Lung microvascular endothelial cell (primary cell): Measurements from ENCODE around the gene TLE1. TPM values are rescaled to one million over a fixed set of nuclear protein-coding genes. Genes with fewer than 3 reads are reported as not detected.
"Not testable (repeated sequence)": the region's sequence is repeated elsewhere in the genome, so short reads cannot be mapped to it uniquely, and the experiment has no call there.

Experiments
- DNase-seq, 2 donors: peaks; one replicate each; pipeline versions ENCODE4 v3.0.0 to v3.0.0-alpha.2; 2010; ENCODE audit warnings: low read depth in 2 of 2
- total RNA-seq: library from RNA; depleted of rRNA; stranded (reverse); fragments of >200 nt; gene quantifications from 2 replicates; pipeline ENCODE4 v1.2.1, GENCODE V29; 2014

TLE1 gene
- 50.8 and 96.4 TPM in 2 replicates for total RNA-seq

DNA sequence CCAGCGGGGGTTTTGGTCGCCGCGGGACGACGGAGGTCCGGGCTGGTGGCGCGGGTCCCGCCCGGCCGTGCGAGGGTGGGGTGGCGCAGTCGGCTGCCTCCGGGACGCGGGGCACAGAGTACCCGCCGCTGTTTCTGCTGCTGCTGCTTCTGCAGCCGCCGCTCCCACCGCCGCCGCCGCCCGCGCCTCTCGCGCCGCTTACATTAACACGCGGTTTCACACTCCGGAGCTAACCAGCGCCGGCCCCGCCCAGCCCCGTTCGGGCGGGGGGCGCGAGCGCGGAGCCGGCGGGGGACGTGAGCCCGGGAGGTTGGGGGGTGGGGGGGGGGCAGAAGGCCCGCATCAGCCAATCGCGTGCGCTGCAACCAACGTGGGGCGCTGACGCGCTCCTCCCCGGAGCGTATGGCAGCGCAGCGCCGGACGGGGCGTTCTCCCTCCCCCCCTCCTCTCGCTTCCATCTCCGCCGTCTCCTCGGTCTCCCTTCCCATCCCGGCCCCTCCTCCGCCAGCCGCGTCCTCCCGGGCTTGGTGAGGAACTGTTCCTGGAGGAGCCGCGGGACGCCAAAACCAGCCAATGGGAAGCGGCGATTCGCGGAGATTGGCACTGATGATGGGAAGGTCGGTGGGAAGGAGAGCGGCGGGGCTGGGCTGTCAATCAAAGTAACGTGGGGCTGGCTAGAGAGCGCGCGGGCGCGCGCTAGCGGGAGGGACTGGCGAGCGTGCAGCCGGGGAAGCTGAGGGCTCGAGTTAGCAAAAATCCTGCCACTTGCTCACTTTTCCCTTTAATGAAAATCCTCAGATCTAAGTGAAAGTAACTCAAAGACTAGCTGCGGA is at the start of gene TLE1:
Gene TLE1, minus strand, starts transcription at position 205 of the 833 bp plus-strand sequence. CDS start 1,307 bp downstream, outside the sequence.
- peak; percentile 100 for DNase-seq

DNA sequence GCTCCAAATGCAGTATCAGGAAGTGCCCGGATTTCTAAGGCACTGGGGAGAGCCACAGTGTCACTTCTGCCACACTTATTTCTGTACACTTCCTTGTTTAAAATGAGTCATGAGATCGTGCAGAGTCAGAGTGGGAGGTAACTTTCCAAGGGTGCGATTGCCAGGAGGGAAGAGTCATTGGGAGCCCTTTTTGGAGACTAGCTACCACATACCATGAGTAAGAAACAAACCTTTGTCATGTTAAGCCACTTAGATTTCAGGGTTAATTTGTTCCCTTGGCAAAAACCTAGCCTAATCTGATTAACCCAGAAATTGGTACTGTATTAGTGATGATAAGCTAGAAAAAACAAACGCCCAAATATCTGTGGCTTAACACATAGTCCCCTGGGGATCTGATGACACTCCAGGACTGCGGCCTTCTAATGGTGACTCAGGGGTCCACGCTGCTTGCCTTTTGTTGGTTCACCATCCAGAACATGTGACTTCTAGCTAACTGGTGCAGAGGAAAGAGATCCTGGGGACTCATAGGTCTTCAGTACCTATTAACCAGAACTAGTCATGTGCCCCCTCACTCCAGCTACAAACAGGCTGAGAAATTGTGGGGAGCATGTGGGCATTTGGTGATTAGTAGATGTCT is 48.6 kb upstream of the TLE1 start:
- peak in 1 of 2 donors; percentile 31 for DNase-seq

DNA sequence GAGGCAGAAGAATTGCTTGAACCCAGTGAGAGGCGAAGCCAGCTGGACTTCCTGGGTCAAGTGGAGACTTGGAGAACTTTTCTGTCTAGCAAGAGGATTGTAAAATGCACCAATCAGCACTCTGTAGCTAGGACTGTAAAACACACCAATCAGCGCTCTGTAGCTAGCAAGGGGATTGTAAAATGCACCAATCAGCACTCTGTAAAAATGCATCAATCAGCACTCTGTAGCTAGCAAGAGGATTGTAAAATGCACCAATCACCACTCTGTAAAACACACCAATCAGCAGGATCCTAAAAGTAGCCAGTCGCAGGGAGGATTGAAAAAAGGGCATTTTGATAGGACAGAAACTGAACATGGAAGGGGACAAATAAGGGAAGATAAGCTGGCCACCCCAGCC is 41.2 kb upstream of the TLE1 start:
- DNase-seq = not testable (repeated sequence)

DNA sequence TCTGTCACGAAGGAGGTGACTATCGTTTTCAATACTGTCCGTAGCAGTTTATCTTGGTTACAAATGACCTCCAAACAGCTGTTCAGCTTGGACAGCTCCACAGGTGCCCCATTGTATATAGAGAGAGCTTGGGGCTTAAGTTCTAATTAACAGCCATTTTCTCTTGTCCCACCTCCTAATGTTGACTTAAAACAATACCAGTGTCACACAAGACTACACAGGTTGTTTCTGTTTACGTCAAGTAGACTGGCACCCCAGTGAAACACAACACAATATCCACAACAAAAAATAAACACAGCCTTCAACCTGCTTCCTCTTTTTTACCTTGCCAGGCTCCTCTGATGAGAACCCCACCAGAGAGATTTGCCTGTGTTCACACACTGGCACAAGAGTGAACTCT is 39.8 kb upstream of the TLE1 start:
- DNase-seq = peak in 1 of 2 donors; percentile 31

DNA sequence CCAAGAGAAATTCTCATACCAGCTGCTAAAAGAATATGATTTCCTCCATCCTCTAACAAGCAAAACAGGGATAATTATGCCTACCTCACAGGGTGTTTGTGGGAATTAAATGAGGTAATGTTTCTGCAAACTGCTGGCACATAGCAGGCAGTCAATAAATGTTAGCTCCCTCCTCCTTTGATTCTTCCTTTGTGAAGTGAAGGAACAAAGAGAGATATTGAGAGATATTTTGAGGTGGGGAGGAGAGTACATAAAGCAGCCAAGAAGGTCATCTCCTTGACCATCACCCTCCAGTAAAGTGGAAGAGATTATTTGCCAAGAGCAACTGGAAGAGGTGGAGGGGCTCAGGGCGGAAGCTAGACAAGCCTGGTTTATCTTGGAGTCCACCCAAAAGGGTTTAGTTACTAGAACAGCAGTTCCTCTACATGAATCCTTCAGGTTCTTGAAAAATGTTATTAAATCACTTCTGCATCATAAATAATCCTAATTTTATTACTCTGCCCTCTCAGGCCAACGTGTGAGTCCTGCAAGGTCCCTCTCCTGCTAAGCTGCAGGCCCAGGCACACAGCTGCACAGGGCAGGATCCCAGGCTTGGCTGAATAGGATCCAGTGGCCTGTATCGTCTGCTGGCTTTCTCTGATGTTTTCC is 35.0 kb upstream of the TLE1 start:
- DNase-seq = peak in 1 of 2 donors; percentile 14

DNA sequence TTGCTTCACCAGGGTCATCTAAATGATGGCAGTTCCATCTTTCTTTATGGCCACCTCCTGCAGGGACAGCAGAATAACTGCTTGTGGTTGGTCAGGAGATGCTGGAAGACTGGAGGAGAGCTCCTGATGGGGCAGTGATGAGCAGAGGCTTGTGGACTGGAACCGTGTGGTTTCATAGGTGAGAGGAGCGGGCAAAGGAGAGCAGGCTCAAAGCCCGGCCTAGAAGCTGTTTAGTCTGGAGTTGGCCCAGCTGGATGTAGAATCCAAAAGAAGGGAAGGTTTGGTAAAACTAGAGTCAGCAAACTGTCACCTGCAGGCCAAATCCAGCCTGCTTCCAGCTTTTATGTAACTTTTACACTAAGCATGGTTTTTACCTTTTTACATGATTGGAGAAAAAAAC is 32.9 kb upstream of the TLE1 start:
- DNase-seq = no peak

DNA sequence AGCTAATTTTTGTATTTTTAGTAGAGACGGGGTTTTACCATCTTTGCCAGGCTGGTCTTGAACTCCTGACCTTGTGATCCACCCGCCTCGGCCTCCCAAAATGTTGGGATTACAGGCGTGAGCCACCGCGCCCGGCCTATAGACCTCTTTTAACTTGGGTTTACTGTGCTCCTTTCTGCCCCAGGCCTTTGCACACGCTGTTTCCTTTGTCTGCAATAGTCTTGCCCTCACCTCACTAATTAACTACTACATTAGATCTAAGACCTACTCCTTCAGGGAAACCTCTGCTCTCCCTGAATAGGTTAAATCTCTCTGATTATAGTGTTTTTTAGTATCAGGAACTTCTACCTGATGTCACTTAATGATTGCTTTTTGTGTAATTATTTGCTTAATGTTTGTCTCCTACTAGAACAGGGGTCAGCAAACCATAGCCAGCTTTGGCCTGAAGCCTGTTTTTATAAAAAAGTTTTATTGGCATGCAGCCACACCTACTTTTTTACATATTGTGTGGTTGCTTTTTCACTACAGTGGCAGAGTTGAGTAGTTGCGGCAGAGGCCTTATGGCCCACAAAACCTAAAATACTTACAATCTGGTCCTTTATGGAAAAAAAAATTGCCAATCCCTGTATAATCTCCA is 31.2 kb upstream of the TLE1 start:
- DNase-seq = peak in 1 of 2 donors; percentile 73

DNA sequence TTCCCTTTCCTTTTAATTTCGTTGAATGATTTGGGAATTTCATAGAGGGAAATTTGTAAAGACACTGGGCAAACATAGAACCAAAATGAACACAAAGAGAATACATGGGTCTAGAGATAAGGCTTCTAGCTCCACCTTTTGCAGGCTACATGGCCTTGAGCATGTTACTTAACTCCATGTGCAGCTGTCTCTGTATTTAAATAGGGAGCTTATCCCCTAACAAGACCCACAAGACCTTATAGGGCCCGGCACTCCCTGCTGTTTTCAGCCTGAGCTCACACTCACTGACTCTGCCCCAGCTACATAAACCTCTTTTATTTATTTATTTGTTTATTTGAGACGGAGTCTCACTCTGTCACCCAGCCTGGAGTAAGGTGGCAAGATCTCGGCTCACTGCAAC is 30.6 kb upstream of the TLE1 start:
- no peak for DNase-seq

DNA sequence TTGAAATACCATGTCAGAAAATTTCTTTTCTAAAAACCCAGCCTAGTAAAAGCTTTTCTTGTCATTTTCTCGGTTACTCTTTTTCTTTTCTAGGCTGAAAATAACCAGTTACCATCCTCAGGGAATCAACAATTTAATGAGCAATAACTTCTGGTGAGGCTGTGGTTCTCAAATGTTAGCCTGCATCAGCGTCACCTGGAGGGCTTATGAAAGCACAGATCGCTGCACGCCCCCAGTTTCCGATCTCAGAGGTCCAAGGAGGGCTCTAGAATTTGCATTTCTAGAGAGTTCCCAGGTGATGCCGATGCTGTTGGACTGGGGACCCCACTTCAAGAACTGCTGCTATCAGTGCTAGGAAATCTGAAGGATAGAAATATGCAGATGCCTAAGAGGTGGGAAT is 28.9 kb upstream of the TLE1 start:
- no peak for DNase-seq

DNA sequence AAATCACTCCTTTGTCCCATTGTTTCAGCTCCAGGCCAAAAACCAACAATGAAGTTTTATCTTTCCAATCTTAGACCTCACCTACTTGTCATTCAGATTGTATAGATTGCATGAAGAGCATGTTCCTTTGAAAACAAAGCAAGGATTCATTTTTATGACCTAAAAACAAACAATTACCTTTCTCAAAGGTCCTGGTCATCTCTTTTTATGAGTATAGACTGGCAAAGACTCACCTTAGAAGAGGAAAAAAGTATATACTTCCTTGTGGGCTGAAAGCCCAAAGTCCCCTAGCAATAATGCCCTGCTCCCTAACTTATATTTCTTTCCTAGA is 28.4 kb upstream of the TLE1 start:
- no peak for DNase-seq

DNA sequence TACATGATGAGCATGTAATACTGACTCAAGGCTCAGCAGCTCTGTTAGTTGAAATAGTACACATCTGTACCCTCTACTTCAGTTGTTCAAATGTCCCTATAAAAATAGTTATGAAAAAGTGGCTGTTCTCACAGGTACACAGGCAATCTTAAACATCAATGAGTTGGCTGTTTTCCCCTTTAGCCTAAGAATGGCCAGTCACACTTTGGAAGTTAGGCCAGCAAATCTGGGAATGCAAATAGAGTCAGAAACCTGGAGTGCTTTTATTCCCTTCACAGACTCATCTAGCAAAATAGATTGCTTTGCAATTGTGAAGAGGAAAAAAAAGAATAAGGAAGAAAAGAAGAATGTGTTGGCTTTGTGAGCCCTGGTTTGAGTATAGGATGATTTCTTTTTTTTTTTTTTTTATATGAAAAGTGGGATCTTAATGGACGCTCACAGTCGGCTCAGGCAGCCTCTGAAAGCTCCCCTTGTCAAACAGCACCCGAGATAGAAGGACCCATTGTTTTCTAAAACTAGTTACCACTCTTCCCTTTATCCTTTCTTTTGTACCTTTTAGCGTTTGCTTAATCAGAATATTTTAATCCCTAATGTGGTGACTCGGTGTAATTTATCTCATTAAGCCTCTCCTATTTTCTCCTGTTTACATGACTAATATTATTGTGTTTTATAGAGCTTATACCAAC is 27.9 kb upstream of the TLE1 start:
- no peak for DNase-seq

DNA sequence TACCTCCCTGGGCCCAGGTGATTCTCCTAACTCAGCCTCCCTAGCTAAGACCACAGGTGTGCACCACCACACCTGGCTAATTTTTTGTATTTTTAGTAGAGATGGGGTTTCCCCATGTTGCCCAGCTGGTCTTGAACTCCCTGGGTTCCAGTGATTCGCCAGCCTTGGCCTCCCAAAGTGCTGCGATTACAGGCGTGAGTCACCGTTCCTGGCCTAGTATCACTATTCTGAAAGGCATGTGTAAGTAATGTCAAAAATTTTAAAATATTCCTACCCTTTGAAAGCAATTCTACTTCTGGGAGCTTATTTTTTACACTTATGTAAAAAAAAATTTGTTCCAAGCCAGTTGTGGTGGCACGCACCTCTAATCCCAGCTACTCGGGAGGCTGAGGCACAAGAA is 27.1 kb upstream of the TLE1 start:
- DNase-seq = no peak

DNA sequence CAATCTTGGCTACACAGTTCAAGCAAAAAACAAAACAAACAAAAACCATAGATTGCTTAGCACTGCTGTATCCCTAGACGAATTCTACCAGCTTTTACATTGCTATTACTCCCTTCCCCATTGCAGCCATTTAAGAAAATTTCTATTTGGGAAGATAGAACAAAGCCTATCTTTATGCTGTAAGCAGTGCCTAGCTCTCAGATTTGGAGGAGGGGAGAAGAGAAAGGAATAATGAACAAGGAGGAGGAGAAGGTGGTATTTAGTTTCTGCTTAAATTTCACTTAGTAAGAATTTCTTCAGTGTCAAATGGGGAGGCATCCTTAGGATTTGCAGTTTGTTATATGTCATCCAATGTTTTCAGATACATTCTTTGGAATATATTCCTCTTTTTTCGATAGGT is 16.2 kb upstream of the TLE1 start:
- DNase-seq = no peak

DNA sequence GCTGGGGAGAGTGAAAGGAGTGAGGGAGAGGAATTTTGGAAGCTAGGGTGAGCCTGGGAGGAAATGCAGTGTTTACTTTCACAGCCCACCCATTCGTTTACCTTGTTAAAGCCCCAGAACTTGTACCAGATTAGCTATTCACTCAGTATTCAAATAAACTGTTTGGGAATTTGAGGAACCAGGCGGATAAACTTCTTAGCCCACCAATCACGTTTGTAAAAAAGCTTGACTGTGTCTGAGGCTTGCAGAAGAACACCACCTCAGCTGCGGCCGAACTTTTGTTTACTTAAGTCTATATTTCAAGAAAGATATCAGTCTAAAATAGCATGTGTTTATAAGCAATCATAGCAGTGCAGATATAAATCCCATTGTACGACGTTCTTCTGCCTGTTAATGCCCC is 5.2 kb upstream of the TLE1 start:
- no peak for DNase-seq

DNA sequence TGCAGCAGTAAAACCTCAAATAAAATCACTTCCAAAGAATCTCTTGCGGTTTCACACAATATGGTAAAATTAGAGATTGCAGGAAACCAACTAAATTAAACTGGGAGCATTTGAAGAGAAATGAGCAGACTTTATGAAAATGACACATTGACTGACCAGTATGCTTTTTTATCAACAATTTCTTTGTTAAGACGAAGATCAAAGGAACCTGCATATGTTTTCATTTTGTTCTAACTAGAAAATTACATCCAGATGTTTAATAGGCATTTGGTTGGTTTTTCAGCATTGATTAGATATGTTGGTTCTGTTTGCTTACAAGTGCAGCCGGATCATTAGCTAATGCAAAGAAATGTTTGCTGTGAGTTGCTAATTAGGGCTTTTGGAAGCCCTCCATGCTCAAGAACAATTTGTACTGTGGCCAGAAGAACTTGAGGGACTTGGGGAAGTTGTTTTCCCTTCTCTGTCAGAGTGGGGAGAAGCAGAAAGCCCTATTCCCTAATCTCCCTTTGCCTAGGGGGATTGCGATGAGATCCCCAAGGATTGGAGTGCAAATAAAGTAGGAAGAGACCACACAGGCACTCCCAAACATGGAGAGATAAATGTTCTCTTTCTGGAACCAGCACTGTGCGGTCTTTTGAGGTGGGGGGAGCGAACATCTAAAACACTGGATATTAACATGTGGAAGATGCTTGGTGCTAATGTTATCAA is 4.5 kb upstream of the TLE1 start:
- DNase-seq = no peak

DNA sequence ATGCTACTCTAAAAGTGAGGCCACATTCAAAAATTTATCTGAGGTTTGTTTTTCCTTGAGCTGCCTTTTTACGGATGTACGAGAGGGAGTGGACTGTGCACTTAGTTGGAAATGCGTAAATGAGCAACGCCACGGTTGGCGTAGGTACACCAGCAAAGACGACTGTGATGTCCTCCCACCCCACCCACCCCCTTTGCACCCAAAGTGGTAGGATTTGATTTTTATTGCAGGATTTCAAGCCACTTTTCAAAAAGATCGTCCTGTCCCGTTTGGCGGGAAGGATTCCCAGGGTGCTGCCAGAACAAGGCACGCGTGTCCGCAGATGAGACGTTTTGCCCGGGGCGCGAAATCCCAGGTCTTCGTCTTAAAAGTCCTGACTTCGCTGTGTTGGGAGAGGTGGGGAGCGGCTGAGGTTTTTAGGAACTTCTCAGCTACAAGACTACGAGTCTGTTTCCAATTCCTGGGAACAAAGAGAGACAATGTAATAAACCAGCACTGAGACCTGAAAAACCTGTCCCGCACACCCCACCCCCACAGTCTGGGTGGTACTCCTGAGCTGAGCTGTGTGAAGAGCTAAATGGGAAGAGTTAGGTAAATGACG is 1.0 kb upstream of the TLE1 start:
- no peak for DNase-seq

DNA sequence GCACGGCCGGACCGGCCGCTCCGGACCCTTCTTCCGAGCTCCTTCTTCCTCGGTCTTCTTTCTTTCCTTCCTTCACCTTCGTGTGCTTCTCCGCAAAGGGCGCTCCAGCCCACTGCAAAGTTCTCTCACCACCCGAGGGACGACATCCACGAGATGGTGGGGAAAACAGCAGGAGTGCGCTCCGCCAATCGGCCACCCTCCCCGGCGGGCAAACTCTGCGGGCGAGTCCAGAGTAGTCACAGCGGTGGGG is 329 bp downstream of the TLE1 start:
- not testable (repeated sequence) for DNase-seq

DNA sequence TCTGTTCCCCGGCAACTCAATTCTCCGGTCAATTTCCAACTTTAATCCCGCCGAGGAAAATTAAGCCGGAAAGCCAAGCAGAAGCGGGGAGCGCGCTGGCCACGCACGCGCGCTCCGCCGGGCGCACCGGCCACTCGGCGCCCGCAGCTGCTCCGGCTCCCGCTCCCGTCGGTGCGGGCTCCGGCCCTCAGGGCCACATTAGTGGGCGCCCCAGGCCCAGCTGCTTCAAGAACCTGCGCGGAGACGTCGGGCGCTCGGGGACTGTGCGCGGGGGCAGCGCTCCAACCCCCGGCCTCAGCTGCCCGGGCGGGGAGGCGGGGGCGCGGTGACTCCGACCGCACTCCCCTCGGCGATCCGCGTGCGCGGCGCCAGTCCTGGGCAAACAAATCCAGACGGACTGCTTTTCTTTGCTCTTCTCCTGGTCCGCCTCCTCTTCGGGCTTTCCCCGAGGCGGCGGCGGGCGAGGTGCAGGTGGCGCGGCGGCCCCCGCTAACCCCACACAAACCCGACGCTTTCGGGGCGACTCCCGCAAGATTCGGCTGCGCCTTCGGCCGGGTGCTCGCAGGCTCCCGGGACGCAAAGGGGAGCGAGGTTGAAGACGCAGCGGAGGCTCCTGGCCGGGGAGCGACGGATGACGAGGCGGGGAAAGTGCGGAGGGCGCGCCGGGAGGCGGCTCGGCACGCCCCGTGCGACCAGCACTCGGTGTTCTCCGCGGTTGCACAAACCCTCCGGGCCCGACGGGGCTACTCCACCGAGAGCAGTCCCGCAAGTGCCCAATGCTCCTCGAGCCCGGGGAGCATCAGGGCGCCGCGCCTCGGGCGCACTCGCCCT is 870 bp downstream of the TLE1 start:
- peak; percentile 40 to 52 for DNase-seq

DNA sequence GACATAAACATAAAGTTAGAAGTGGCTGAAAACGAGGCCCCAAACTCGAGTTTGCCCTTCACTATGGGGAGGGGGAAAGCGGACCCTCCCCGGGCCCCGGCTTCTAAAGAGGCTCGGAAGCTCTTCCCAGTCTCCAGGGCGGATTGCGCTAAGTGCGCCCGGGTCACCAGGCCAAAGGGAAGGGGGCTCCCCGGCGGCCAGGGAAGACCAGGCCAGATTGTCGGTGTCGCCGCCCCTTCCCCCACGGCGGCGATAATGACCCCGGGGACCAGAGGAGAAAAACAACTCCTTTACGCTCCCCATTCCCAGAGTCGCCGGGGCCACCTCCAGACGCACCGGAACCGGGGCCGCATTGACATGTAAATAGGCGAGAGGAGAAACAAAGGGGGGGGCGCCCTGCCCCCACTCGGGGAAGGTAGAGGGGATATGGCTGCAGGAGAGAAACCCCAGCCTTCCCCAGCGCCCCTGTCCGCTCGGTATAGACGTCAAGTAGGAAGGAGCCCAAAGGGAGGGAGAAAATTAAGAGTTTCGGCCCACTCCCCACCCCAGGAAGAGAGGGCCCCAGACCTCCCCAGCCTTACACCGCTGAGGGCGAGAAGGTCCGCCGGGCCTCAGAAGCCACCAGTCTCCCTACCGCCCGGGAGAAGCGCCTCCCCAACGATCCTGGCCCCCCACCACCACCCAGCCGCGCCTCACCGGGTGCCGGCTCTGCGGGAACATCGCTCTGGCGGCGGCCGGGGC is 1.7 kb downstream of the TLE1 start:
- peak; percentile 47 to 50 for DNase-seq
